ENCODE results near the gene C17orf114.
"Not testable (repeated sequence)": the region's sequence is repeated elsewhere in the genome, so short reads cannot be mapped to it uniquely, and the experiment has no call there.

C17orf114 gene

DNA sequence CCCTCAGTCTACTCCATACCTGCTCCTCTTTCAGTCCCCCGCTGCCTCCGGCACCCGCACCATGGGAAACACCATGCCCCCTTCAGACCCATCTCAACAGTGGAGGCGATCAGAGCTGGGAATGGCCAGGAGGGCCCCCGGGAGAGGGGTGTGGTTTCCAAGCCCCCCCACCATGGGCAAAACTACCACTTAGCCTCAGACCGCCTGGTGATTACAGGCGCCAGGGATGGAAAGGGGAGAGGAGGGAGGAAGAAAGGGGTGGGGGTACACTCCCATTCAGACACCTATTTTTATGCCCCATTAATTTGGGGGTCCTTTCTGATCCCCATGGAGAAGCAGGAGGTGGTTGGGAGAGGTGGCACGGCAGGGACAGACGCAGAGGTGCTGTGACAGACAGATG, at the start of gene C17orf114:
TSS of gene C17orf114 (minus strand) at position 101 of the 400 bp plus-strand sequence.
- no peak for DNase-seq

DNA sequence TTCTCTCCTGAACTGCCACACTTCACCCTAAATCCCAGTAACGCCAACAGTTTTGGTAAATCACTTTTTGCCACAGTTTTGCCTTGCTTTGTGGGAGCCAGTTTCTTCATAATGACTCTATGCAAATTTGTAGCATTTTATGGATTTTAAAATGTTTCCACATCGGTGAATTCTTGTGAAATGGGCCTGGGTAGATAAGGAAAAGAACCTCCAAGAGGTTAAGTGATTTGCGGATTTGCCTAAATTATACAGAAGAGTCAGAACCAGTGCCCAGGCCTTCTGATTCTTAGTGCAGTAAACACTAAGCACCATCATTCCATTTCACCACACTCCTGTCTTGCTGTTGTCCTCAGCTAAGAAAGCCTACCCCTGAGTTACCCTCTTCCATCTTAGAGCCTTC, 49.0 kb upstream of the C17orf114 start:
- DNase-seq, result no peak

DNA sequence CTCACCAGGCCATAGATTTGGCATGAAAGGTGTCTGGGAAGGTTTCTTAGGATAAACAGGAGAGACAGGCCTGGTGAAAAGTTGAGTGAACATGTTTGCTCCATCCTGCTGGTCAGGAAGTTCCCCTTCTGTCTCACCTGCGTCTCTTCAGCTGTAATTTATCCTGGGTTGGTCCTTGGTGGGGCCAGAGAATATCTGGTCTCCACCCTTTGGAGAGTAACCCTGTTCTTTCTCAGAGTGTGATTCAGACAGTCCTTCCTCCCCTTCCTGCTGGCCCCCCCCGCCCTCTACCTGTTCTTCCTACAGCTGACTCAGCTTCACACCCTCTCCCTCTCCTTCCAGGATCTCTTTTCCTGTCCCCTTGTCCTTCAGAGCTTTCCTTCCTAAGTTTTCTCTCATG, 48.1 kb upstream of the C17orf114 start:
- no peak for DNase-seq

DNA sequence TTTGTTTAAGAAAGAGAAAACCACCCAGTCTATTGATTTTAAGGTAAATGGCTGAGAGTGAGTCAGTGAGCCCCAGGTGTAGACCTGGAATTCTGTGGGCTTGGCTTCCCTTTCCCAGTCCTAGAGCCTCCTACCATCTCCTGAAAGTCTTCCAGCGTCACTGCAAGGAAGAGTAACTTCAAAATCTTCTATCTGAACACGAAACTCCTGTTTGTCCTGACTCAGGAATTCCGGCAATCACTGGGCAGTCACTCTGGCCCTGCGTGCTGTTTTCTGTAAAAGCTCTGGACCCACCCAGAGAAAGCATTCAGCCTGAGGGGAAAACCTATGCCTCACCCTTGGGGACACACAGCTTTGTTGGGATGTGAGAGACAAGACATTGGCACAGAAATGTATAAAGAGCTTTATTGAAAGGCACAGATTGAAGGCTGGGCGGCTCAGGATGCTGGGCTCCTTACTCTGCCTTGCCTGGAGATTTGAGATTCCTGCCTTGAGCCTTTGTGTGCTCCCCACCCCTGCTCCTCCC, 46.9 kb upstream of the C17orf114 start:
- no peak for DNase-seq

DNA sequence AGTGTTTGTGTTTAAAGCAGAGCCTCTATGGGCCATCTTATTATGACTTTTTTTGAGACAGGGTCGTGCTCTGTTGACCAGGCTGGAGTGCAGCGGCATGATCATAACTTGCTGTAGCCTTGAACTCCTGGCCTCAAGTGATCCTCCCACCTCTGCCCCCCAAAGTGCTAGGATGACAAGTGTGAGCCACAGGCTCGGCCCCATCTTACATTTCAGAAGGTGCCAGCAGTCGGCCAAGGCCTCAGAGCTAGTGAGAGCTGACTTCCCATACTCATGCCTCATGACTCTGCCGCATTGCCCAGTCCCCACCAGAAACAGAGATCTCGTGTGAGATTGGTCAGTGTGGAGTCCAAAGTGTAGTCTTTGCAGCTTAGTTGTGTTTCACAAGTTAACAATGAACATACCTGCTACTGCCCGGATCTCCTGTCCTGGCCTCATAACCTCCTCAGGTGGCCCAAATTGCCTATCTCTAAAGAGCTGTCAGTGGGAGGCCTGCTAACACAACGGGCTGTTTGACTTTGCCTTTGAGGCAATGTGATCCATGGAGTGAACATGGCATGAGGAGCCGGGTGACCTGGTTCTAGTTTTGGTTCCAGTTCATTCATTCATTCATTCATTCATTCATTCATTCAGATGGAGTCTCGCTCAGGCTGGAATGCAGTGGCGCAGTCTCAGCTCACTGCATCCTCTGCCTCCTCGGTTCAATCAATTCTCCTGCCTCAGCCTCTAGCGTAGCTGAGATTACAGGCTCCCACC, 44.7 kb upstream of the C17orf114 start:
- DNase-seq, result no peak

DNA sequence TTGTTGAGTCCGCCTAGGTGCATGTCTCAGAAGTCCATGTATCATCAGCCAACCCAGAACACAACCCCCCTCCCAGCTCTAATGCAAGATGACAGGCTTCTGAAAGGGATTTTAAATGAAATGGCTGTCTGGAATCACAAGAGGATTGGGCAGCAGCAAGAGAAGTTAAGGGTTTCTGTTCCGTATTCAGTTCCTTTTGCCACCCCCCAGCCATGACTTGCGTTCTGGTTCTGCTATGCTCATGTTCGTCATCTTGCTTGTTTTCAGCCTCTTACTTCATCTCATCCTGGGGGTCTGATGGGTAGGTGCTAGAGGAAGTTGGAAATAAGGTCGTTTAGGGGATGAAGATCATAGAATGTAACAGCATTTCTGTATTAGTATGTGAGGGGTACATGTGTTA, 43.0 kb upstream of the C17orf114 start:
- no peak for DNase-seq

DNA sequence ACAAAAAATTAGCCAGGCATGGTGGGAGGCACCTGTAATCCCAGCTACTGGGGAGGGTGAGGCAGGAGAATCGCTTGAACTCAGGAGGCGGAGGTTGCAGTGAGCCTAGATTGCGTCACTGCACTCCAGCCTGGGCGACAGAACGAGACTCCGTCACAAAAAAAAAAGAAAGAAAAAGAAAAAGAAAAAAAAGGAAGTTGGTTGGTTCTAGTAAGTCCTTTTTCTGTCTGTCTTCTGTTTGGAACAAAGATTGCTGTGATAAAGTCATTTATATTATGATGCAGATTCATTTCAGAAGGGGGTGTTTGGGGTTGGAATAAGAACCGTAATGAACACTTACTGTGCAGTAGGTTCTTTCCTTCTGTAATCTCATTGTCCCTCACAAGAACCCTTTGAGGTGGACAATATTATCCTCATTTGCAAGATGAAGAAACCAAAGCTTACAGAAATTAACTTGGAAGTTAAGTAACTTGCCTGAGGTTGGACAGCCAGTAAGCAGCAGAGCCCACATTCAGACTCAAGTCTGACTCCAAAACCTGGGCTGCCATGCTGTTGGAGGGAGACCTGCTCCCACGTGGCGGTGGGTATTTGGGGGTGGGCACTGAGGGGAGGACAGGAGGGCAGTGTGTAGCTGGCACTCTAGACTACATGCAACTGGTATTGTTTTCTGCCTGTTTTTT, 41.3 kb upstream of the C17orf114 start:
- no peak for DNase-seq

DNA sequence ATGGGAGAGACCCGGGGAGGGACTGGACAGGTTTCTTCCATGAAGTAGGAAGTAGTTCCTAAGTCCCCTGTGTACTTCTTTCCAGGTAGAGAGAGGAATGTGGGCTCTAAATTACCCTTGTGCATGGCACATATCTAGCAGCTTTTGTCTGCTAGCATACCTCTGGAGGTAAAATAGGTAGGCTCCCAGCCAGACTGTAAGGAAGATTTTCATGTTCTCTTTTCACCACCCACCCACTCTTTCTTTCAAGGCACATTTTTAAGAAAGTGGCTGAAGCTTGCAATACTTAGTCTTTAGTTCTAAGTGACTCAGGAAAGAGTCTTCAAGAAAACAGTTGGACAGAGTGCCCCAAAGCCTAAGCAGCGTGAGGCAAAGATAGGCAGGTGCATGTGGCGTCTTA, 40.2 kb upstream of the C17orf114 start:
- DNase-seq, result no peak

DNA sequence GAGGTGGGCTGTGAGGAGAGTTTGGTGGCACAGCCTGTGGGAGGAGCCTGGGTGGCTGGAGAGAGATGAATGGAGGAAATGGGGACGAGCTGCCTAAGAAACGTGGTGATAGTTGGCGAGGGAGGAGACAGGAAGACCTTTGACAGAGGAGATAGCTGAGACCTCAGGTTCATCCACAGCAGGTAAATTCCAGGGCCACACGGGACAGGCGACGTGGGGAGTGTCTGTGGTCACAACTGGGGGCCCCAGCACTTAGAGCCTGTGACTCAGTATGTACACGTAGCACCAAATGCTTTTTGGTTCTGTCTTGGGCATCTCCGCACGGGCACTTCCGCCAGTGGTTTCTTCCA, 38.7 kb upstream of the C17orf114 start:
- DNase-seq, result no peak

DNA sequence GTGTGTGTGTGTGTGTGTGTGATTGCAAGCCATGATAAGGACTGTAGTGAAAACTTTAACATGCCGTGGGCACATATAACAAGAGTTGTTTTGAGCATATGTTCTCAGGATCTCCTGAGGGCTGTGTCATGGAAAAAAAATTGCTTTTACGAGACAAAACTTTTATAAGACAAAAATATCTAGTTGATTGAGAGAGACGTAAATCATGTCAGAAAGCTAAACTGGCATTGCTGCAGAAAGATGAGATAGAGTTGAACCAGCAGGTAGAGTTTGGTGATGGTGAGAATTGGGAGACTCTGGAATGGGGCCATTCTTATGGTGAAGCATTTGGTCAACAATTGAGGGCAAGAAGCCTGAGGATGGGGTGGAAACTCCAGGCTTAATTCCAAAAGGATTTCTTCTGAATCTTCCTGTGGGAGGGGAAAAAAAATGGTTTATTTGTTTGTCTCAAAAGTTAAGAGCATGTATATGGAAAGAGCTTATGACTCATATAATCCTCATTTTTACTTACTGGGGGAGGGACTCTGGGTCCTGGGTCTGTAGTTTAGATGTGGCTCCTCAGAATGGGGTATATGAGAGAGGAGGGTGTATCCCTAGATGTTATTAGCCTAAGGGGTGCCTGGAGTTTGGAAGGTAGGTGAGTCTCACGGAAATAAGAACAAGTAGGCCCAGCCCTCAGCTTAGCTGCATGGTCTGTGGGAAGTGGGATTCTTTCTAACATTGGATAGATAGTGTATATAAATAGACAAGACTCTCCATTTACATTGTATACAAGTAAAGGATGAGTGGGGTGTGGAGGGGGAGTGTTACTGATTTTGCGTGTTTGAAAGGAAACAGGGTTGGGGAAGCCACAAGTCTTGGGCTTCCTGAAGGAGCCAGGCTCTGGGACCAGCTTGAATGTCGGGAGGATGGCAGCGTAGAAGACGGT, 38.1 kb upstream of the C17orf114 start:
- no peak for DNase-seq

DNA sequence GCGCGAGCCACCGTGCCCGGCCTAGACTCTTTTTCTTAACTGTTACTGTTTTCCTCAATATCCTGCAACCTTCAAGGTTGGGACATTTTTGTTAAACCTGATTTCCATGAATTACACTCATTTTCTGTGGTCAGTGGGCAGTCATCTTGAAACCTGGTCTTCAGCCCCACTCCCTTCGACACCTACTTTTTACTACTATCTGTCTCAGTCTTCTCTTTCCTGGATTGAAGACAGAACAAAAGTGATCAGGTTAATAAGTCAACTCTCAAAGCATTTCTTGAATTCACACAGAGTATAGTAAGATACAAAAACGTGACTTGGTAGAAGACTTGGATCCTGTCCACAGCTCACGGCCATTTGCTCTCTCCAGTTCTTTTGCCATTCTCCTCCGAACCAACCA, 37.1 kb upstream of the C17orf114 start:
- no peak for DNase-seq

DNA sequence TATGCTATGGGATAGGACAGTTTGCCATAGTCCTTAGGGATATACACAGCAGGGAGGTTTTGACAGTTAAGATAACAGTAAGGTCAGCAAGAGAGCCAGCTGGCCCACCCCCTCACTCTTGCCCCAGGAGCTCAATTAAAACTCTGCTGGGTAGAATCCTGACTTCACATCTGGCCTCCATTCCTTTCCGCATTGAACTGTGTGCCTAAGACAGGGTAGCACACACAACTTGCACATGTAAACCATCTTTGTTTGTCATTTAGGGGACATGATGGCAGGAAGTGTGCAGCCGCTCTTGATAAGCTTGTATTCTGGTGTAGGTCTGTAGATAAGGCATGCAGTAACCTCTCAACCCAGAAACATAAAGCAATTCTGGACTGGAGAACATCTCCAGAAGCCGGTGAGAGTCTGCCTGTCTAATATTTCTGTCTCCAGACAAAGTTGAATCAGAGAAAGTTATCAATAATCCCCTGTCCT, 36.2 kb upstream of the C17orf114 start:
- DNase-seq, result no peak

DNA sequence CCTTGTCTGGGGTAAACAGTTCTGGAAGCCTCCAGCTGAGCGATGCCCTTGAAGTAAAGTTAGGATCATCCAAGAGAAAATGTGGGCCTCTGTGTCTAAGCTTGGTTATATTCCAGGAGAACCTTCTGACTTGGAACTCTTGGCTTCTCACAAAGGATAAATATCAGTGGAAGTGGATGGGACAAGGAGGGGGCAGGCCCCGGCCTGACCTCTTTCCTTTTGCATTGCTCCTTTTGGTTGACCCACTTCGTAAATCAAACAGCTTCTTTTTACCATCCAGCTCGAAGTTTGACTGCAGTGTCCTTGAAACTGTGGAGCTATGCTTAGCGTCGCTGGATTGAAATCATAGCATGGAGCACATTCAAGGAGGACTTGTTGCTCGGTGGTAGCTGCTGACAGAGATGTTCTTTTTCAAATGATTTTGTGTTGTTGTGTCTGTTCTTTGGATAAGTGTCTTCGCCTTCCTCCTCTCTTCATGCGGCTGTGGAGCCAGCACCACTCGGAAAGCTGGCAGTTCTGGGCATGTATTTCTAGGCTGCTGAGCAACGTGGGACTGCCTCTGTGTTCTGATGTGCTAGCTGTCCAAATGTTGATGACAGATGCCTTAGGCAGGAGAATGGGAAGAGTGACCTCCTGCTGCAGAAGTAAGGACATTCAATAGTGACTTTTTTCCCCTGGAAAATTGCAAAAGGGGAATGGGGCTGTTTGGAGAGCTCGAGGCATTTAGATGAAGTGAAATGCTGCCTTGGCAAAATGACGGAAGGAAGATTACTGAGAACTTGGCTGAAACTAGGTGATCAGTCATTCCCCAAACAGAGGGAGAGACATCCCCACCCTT, 35.6 kb upstream of the C17orf114 start:
- DNase-seq, result no peak

DNA sequence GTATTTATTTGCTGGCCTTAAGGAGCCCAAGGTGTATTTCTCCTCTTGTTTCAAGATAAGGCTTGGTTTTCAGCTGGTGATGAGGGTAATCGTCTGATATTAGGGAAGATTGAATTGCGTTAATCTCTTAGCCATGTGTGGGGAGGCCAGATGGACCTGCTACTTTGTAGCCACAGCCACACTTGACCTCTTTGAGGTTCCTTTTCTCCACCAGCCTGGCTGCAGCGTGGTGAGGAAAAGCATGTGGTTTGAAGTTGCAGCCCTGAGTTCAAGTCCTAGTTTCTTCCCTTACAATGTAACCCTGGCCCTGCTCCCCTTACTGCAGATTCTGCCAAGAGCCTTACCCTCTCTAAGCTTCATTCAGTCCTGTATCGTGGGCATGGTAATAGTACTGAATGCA, 34.1 kb upstream of the C17orf114 start:
- DNase-seq, result no peak

DNA sequence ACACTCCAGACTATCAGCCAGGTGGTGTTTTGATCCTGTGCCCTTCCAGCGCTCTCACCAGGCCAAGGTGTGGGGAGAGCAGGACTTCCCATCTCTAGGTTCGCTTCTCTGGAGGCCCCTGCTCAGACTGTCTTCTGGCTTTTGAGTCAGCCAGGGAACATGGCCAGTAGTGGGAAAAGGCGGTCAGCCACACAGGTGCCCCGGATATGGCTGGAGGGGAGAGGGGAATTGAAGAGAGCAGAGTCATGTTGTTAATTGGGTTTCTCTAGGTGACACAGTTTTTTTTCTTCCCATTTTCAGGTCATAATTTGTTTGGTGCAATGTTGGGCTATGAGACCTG, 32.5 kb upstream of the C17orf114 start:
- DNase-seq, result no peak

DNA sequence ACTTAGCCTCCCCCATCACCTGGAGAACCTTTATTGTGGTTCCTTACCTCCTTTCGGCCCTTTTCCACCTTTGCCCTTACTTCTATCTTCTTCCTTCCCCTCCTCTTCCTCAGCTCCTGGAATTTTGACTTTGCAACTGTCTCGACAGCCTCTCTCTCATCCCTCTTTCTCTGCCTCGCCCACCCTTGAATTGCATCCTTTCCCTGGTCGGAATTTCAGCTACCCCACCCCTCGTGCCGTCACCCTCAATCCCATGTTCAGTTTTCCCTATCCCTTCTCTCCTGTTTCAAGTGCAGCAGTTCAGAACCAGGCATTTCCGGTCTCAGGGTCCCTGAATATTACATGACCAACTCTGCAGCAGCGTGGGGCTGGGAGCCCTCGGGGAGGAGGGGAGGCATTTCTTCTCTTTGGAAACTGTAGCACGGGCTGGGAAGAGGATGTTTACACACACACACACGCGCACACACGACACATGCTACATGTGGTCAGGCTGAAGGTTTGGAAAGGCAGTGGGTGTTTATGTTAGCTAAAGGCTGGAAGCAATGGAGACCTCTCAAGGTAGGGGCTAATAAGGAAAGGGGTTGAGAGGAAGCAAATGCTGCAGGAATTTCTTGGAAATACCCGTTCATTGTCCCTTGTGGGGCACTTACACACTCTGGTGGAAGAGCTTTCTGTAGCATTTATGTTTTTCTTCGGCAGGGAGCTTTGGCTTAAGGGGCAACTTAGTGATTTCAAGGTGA, 32.0 kb upstream of the C17orf114 start:
- peak in 1 of 2 experiments; percentile 6 for DNase-seq

DNA sequence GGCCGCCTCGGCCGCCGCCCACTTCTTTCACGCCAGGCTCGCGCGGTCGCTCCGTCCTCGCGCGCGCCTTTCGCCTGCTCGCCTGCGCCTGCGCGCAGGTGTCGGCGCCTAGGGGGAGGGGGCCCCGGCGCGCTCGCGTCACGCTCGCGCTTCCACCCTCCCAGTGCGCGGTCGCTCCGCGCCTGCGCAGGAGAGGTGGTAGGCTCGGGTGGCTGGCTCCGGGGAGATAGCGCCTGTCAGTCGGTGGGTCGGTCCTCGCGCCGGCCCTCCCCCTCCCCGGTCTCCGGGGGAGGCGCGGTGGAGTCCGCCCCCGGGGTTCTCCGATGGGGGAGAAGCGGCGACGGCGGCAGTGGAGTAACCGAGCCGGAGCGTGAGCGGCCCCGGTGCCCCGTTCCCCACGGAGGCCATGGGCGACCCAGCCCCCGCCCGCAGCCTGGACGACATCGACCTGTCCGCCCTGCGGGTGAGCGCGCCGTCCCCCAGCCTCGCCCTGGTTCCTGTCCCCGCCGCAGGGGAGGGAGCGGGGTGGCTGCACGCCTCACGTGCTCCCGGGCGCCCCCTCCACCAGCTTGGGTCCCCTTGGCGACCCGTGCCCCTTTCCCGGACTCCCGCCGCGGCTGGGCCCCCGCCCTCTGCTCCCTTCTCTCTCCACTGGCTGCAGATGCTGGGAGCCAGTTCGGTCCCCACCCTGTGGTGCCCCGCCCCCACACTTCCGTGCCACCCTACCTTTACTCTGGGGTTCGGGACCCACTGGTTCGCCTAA, 31.2 kb upstream of the C17orf114 start, which contains the start of gene MINK1:
TSS of gene MINK1 (plus strand) at position 163 of the 763 bp plus-strand sequence. CDS start at position 407, 244 bp downstream.
- DNase-seq, result peak; percentile 82 to 89

DNA sequence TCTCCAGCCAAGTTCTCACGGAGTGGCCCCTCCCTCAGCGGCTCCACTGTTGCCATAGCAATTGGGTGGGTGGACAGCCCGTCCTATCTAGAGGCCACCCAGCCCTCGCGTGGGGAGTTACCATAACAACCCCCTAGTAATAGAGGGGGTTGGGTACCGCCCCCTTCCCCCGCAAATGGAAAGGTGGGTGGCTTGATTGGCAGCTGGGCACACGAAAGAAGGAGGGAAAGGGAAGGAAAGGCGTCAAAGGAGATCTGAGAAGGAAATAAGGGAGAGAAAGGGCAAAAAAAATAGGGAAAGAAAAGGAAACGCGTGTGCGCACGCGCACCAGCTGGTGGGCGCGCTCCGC, 30.7 kb upstream of the C17orf114 start:
- not testable (repeated sequence) for DNase-seq

DNA sequence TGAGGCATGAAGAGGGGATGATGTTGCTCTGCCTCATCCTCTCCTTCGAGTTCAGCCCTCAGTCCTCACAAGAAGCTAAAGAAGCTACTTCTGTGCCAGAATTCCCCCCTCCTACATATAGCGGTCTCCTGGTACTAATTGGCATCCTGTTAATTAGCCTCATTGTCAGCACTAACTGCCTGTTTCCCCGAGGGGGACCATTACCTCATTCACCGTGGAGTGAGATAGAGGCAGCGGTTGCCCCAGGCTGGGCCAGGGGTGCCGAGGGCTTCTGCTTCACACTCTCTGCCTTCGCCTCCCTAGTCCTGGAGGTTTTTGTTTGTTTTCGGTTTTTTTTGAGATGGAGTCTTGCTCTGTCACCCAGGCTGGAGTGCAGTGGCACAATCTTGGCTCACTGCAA, 25.3 kb upstream of the C17orf114 start:
- no peak for DNase-seq

DNA sequence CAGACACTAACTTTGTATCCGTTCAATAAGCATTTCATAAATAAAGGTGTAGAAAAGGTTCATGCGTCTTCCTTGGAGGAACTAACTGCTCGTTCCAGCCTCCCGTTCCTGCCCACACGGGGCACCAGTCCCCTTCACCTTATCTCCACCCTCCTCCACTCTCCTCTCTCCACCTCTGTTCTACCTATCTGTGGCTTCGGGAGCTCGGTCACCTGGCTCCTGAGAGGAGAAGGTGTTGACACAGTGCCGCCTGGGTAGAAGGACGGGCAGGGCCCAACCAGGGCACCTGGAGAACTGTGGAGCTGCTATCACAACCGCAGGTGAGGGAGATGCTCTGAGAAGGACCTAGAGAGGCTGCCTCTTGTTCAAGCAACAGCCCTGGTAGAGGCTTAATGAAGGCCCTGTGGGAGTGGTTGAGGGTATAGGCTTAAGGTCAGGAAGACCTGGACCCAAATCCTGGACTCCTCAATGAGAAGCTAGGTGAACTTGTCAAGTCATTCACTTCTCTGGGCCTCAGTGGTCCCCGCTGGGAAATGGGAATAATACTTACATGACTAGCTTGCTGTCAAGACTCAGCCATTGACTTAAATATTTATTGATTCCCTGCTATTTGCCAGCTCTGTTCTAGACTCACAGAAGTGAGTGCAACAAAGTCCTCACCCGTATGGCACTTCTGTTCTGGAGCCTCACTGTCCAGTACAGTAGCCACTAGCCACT, 21.4 kb upstream of the C17orf114 start:
- DNase-seq, result no peak

Measured in NCI-H2081 (cell line).